HepG2 (cell line): Measurements from ENCODE around the gene TCAF1. TPM values are rescaled to one million over a fixed set of nuclear protein-coding genes. Genes with fewer than 3 reads are reported as not detected.

Source experiments
- DBP ChIP-seq: sonication (generic); formaldehyde crosslinking; IDR thresholded peaks from 2 replicates; pipeline ENCODE4 v1.4.0; 2020; ENCODE audit warnings: missing genetic modification reagents; ENCODE audit errors: not compliant biosample characterization
- EHMT2 ChIP-seq: fragments of 200-600 bp; sonication (generic); IDR thresholded peaks from 2 replicates; pipeline ENCODE4 v1.7.0; 2017; ENCODE audit warnings: antibody characterized with exemption, low read depth, low read length, borderline replicate concordance
- ERF ChIP-seq: IDR thresholded peaks from 2 replicates; pipeline ENCODE4 v1.6.1; 2018; ENCODE audit warnings: missing biosample characterization, missing genetic modification reagents
- HOXA5 ChIP-seq: sonication (generic); formaldehyde crosslinking; IDR thresholded peaks from 2 replicates; pipeline ENCODE4 v1.4.0; 2020; ENCODE audit warnings: missing genetic modification reagents
- IRF2 ChIP-seq: IDR thresholded peaks from 2 replicates; pipeline ENCODE4 v1.6.1; 2018; ENCODE audit warnings: missing genetic modification reagents, missing compliant biosample characterization
- MAF1 ChIP-seq: sonication (generic); formaldehyde crosslinking; IDR thresholded peaks from 2 replicates; pipeline ENCODE4 v1.5.0; 2020; ENCODE audit warnings: missing genetic modification reagents, borderline replicate concordance
- MYPOP ChIP-seq: sonication (generic); formaldehyde crosslinking; IDR thresholded peaks from 2 replicates; pipeline ENCODE4 v1.8.1; 2023; ENCODE audit warnings: mild to moderate bottlenecking, moderate library complexity, missing genetic modification reagents
- TAF15 ChIP-seq: fragments of 200-400 bp; formaldehyde crosslinking; IDR thresholded peaks from one replicate; pipeline ENCODE4 v1.6.1; 2018; ENCODE audit warnings: mild to moderate bottlenecking, low read depth, low read length; ENCODE audit not compliant: poor library complexity, severe bottlenecking
- TBL1XR1 ChIP-seq: fragments of 150-350 bp; IDR thresholded peaks from 2 replicates; pipeline ENCODE4 v1.6.1; 2014; ENCODE audit warnings: borderline replicate concordance, low read length; ENCODE audit not compliant: partially characterized antibody
- TFE3 ChIP-seq: IDR thresholded peaks from 2 replicates; pipeline ENCODE4 v1.6.1; 2016
- ZBTB46 ChIP-seq: sonication (generic); formaldehyde crosslinking; IDR thresholded peaks from 2 replicates; pipeline ENCODE4 v1.4.0; 2020; ENCODE audit warnings: mild to moderate bottlenecking, missing genetic modification reagents, borderline replicate concordance
- ZFAT ChIP-seq: sonication (generic); formaldehyde crosslinking; conservative IDR thresholded peaks from 2 replicates; pipeline ENCODE4 v1.8.1; 2023; ENCODE audit warnings: missing genetic modification reagents, inconsistent platforms
- ZNF136 ChIP-seq: sonication (generic); formaldehyde crosslinking; IDR thresholded peaks from 2 replicates; pipeline ENCODE4 v1.8.1; 2022; ENCODE audit warnings: low read depth, mild to moderate bottlenecking, moderate library complexity, missing genetic modification reagents
- ZNF350 ChIP-seq: sonication (generic); formaldehyde crosslinking; IDR thresholded peaks from 2 replicates; pipeline ENCODE4 v1.4.0; 2020; ENCODE audit warnings: mild to moderate bottlenecking, low read depth, missing genetic modification reagents, borderline replicate concordance
- ZNF639 ChIP-seq: conservative IDR thresholded peaks from 2 replicates; pipeline ENCODE4 v1.6.1; 2018; ENCODE audit warnings: missing genetic modification reagents
- ZNF772 ChIP-seq: sonication (generic); formaldehyde crosslinking; IDR thresholded peaks from 2 replicates; pipeline ENCODE4 v1.5.0; 2020; ENCODE audit warnings: mild to moderate bottlenecking, missing genetic modification reagents
- polyA plus RNA-seq, 8 experiments: library from polyadenylated mRNA; depleted of rRNA in 3 of 8; stranded (reverse) in 7 of 8; unstranded in 1 of 8; fragments of >200 nt; fragmentation: Illumina TruSeq in 4 of 8; extraction: Trizol in 4 of 8; gene quantifications; 2 replicates each; pipeline versions ENCODE4 v1.2.1 to v1.2.3, GENCODE V29; 2011 to 2016; ENCODE audit warnings: low read depth in 4 of 8, missing spikeins in 1 of 8, mixed read lengths in 1 of 8; ENCODE audit not compliant: insufficient read depth in 1 of 8
- total RNA-seq, 5 experiments: library from RNA; depleted of rRNA; stranded (reverse); fragments of >200 nt; fragmentation: Illumina TruSeq; extraction: Trizol; gene quantifications; 2 replicates each; pipeline ENCODE4 v1.2.3, GENCODE V29; 2016; ENCODE audit warnings: low read depth in 1 of 5

The TCAF1 gene
- total and polyA plus RNA-seq, 2 of the 13 experiments (the other 11 are each of a cell fraction or from before 2014, with no cell fraction given) = 36.2 to 101 TPM

- TF ChIP-seq DBP = no peak
- no peak for TF ChIP-seq ZNF639 (CRISPR knock-in tag)
- peak; percentile 55; the same call in 1 of the 2 replicates for TF ChIP-seq MYPOP (CRISPR knock-in tag)
- TF ChIP-seq ZNF136 (CRISPR knock-in tag) = no peak
- peak; percentile 24; the same call in 1 of the 2 replicates for TF ChIP-seq EHMT2
- TF ChIP-seq TFE3 (CRISPR knock-in tag) = peak; percentile 99
- TF ChIP-seq IRF2 (CRISPR knock-in tag) = peak; percentile 87
- no peak; the same call in 1 of the 2 replicates for TF ChIP-seq ZNF350 (CRISPR knock-in tag)
- no peak for TF ChIP-seq HOXA5 (CRISPR knock-in tag)
- no peak for TF ChIP-seq ZBTB46
- TF ChIP-seq ZFAT = no peak
- TF ChIP-seq ERF (CRISPR knock-in tag) = peak; percentile 80; the same call in 1 of the 2 replicates
- TF ChIP-seq ZNF772 (CRISPR knock-in tag) = no peak
- no peak for TF ChIP-seq MAF1 (CRISPR knock-in tag)
- TF ChIP-seq TAF15 = no peak
- peak; percentile 76 for TF ChIP-seq TBL1XR1
Observed at GRCh38 chr7:143900230-143900766, 1.7 kb downstream of the TCAF1 start (continued).
